ENCODE data around the gene CAPN2.

GRCh38 chr1:223707256-223708000, 4.9 kb upstream of the CAPN2 start:
- no peak for TF ChIP-seq POLR2A (IDR thresholded peaks at IDR 0.05; ENCODE audit: extremely low read depth, insufficient read length)
- no peak for TF ChIP-seq CTCF (IDR thresholded peaks at IDR 0.05; ENCODE audit: low read depth, low read length)
- no peak for TF ChIP-seq MAX (IDR thresholded peaks at IDR 0.05; ENCODE audit: low read depth, low read length)
- no peak for TF ChIP-seq MYC (IDR thresholded peaks at IDR 0.05; ENCODE audit: low read depth, low read length)
